ENCODE measurements around the gene SSB. TPM values are rescaled to one million over a fixed set of nuclear protein-coding genes. Genes with fewer than 3 reads are reported as not detected.

SSB gene
- total and polyA plus RNA-seq, 2 of the 13 experiments (the other 11 are each of a cell fraction or from before 2014, with no cell fraction given): 109 to 208 TPM

DNA sequence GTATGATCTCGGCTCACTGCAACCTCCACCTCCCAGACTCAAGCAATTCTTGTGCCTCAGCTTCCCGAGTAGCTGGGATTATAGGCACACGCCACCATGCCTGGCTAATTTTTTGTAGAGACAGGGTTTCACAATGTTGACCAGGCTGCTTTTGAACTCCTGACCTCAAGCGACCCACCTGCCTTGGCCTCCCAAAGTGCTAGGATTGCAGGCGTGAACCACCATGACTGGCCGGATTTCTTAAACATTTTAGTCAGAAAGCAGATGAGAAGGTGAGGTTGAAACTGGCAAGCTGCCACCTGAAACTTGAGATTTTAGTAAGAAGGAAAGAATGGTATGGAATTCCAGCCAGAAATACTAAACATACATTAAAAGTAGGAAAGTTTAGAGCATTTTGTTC, 33.1 kb upstream of the SSB start (continued):
- TF ChIP-seq, protein P1, sequence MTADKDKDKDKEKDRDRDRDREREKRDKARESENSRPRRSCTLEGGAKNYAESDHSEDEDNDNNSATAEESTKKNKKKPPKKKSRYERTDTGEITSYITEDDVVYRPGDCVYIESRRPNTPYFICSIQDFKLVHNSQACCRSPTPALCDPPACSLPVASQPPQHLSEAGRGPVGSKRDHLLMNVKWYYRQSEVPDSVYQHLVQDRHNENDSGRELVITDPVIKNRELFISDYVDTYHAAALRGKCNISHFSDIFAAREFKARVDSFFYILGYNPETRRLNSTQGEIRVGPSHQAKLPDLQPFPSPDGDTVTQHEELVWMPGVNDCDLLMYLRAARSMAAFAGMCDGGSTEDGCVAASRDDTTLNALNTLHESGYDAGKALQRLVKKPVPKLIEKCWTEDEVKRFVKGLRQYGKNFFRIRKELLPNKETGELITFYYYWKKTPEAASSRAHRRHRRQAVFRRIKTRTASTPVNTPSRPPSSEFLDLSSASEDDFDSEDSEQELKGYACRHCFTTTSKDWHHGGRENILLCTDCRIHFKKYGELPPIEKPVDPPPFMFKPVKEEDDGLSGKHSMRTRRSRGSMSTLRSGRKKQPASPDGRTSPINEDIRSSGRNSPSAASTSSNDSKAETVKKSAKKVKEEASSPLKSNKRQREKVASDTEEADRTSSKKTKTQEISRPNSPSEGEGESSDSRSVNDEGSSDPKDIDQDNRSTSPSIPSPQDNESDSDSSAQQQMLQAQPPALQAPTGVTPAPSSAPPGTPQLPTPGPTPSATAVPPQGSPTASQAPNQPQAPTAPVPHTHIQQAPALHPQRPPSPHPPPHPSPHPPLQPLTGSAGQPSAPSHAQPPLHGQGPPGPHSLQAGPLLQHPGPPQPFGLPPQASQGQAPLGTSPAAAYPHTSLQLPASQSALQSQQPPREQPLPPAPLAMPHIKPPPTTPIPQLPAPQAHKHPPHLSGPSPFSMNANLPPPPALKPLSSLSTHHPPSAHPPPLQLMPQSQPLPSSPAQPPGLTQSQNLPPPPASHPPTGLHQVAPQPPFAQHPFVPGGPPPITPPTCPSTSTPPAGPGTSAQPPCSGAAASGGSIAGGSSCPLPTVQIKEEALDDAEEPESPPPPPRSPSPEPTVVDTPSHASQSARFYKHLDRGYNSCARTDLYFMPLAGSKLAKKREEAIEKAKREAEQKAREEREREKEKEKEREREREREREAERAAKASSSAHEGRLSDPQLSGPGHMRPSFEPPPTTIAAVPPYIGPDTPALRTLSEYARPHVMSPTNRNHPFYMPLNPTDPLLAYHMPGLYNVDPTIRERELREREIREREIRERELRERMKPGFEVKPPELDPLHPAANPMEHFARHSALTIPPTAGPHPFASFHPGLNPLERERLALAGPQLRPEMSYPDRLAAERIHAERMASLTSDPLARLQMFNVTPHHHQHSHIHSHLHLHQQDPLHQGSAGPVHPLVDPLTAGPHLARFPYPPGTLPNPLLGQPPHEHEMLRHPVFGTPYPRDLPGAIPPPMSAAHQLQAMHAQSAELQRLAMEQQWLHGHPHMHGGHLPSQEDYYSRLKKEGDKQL (CRISPR knock-in tag; IDR thresholded peaks at IDR 0.05; ENCODE audit: low read depth): peak; percentile 35; the same call in 1 of the 2 replicates
- no peak for TF ChIP-seq NFE2 (CRISPR knock-in tag; IDR thresholded peaks at IDR 0.05)
- TF ChIP-seq SKI (IDR thresholded peaks at IDR 0.05; ENCODE audit: partially characterized antibody): no peak
- no peak for TF ChIP-seq SRF (IDR thresholded peaks at IDR 0.05; ENCODE audit: low read depth, low read length)
- TF ChIP-seq NR2F2 (IDR thresholded peaks at IDR 0.05; ENCODE audit: borderline replicate concordance, low read depth): peak; percentile 48; the same call in 1 of the 2 replicates
- no peak for TF ChIP-seq ZBTB21 (CRISPR knock-in tag; IDR thresholded peaks at IDR 0.05)
- no peak for TF ChIP-seq JUNB (CRISPR knock-in tag; IDR thresholded peaks at IDR 0.05; ENCODE audit: borderline replicate concordance)
- TF ChIP-seq, protein P2, sequence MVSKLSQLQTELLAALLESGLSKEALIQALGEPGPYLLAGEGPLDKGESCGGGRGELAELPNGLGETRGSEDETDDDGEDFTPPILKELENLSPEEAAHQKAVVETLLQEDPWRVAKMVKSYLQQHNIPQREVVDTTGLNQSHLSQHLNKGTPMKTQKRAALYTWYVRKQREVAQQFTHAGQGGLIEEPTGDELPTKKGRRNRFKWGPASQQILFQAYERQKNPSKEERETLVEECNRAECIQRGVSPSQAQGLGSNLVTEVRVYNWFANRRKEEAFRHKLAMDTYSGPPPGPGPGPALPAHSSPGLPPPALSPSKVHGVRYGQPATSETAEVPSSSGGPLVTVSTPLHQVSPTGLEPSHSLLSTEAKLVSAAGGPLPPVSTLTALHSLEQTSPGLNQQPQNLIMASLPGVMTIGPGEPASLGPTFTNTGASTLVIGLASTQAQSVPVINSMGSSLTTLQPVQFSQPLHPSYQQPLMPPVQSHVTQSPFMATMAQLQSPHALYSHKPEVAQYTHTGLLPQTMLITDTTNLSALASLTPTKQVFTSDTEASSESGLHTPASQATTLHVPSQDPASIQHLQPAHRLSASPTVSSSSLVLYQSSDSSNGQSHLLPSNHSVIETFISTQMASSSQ (IDR thresholded peaks at IDR 0.05; ENCODE audit: low read depth): peak; percentile 58; the same call in 1 of the 2 replicates
- TF ChIP-seq, protein P2 (CRISPR knock-in tag; IDR thresholded peaks at IDR 0.05; ENCODE audit: borderline replicate concordance): peak; percentile 64; the same call in 1 of the 2 replicates
- TF ChIP-seq ESRRA (CRISPR knock-in tag; IDR thresholded peaks at IDR 0.05; ENCODE audit: low read depth): 0 out of 2 replicates have a peak, but pooled peaks have one; percentile 30
- TF ChIP-seq KDM5B (CRISPR knock-in tag; IDR thresholded peaks at IDR 0.05; ENCODE audit: borderline replicate concordance): no peak
- TF ChIP-seq, protein P3, sequence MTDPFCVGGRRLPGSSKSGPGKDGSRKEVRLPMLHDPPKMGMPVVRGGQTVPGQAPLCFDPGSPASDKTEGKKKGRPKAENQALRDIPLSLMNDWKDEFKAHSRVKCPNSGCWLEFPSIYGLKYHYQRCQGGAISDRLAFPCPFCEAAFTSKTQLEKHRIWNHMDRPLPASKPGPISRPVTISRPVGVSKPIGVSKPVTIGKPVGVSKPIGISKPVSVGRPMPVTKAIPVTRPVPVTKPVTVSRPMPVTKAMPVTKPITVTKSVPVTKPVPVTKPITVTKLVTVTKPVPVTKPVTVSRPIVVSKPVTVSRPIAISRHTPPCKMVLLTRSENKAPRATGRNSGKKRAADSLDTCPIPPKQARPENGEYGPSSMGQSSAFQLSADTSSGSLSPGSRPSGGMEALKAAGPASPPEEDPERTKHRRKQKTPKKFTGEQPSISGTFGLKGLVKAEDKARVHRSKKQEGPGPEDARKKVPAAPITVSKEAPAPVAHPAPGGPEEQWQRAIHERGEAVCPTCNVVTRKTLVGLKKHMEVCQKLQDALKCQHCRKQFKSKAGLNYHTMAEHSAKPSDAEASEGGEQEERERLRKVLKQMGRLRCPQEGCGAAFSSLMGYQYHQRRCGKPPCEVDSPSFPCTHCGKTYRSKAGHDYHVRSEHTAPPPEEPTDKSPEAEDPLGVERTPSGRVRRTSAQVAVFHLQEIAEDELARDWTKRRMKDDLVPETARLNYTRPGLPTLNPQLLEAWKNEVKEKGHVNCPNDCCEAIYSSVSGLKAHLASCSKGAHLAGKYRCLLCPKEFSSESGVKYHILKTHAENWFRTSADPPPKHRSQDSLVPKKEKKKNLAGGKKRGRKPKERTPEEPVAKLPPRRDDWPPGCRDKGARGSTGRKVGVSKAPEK (CRISPR knock-in tag; IDR thresholded peaks at IDR 0.05; ENCODE audit: borderline replicate concordance): no peak
- TF ChIP-seq, protein P4, sequence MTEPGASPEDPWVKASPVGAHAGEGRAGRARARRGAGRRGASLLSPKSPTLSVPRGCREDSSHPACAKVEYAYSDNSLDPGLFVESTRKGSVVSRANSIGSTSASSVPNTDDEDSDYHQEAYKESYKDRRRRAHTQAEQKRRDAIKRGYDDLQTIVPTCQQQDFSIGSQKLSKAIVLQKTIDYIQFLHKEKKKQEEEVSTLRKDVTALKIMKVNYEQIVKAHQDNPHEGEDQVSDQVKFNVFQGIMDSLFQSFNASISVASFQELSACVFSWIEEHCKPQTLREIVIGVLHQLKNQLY (CRISPR knock-in tag; IDR thresholded peaks at IDR 0.05): no peak
- TF ChIP-seq SAP130 (CRISPR knock-in tag; IDR thresholded peaks at IDR 0.05; ENCODE audit: low read depth): peak; percentile 44; the same call in 1 of the 2 replicates
- no peak for TF ChIP-seq ZNF446 (CRISPR knock-in tag; IDR thresholded peaks at IDR 0.05)
- no peak for TF ChIP-seq KAT8 (CRISPR knock-in tag; IDR thresholded peaks at IDR 0.05)
- peak; percentile 52; the same call in 1 of the 2 replicates for TF ChIP-seq POGZ (CRISPR knock-in tag; IDR thresholded peaks at IDR 0.05)
- no peak for TF ChIP-seq HNRNPLL (IDR thresholded peaks at IDR 0.05; ENCODE audit: low read depth, low read length, poor library complexity, severe bottlenecking)

Data from HepG2 (cell line).